Measurements from ENCODE around the gene CCDC159. TPM values are rescaled to one million over a fixed set of nuclear protein-coding genes. Genes with fewer than 3 reads are reported as not detected.
"Not testable (repeated sequence)": the region's sequence is repeated elsewhere in the genome, so short reads cannot be mapped to it uniquely, and the experiment has no call there.

The CCDC159 gene
- total and polyA plus RNA-seq, 3 donors from 2014 or later = 41.3 to 99.0 (median 59.8) TPM

GRCh38 chr19:11332822-11333221 is 13.5 kb upstream of the CCDC159 start:
- Histone ChIP-seq H3K4me3 (no peak overlapping the region), H3K9me3 (no peaks in the 10 kb centered on the region), H3K36me3 (ENCODE audit: low read depth, missing control alignments) (no peaks in the 10 kb centered on the region), H3K27ac (no peak overlapping the region), H3K4me1 (no peaks in the 10 kb centered on the region), H3K27me3 (no peaks in the 10 kb centered on the region)
- WGBS, 2 donors = 88 to 94% methylated on average over 5 of the region's 5 CpGs
- no peak for DNase-seq
- intact Hi-C loops (cut with DNase I; ENCODE audit: low total_unique reads) = no loop called here
- TF ChIP-seq, protein P1, sequence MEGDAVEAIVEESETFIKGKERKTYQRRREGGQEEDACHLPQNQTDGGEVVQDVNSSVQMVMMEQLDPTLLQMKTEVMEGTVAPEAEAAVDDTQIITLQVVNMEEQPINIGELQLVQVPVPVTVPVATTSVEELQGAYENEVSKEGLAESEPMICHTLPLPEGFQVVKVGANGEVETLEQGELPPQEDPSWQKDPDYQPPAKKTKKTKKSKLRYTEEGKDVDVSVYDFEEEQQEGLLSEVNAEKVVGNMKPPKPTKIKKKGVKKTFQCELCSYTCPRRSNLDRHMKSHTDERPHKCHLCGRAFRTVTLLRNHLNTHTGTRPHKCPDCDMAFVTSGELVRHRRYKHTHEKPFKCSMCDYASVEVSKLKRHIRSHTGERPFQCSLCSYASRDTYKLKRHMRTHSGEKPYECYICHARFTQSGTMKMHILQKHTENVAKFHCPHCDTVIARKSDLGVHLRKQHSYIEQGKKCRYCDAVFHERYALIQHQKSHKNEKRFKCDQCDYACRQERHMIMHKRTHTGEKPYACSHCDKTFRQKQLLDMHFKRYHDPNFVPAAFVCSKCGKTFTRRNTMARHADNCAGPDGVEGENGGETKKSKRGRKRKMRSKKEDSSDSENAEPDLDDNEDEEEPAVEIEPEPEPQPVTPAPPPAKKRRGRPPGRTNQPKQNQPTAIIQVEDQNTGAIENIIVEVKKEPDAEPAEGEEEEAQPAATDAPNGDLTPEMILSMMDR (IDR thresholded peaks at IDR 0.05) = no peak
- no peak for TF ChIP-seq POLR2A (IDR thresholded peaks at IDR 0.05)

DNA sequence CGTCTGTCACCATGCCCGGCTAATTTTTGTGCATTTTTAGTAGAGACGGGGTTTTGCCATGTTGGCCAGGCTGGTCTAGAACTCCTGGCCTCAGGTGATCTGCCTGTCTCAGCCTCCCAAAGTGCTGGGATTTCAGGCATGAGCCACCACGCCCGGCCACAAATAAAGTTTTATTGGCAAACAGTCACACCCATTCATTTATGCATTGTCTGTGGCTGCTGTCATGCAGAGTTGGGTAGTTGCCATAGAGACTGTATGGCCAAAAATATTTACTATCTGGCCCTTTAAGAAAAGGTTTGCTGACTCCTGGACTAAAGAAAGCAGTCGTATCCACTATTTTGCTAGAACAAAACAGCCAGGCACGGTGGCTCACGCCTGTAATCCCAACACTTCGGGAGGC is 12.5 kb upstream of the CCDC159 start:
- H3K36me3 ChIP-seq (ENCODE audit: low read depth, missing control alignments); intact Hi-C loops (cut with DNase I; ENCODE audit: low total_unique reads); H3K4me1 ChIP-seq; H3K27me3 ChIP-seq; H3K4me3 ChIP-seq; H3K9me3 ChIP-seq; DNase-seq; H3K27ac ChIP-seq: not testable (repeated sequence)
- WGBS, 2 donors = 88 to 92% methylated on average over 9 of the region's 9 CpGs

GRCh38 chr19:11335449-11336146 is 10.7 kb upstream of the CCDC159 start:
- Histone ChIP-seq H3K27ac (no peak overlapping the region), H3K9me3 (no peaks in the 10 kb centered on the region), H3K4me3 (no peak overlapping the region), H3K27me3 (no peaks in the 10 kb centered on the region), H3K4me1 (peaks cover 13% of the 10 kb centered on the region), H3K36me3 (ENCODE audit: low read depth, missing control alignments) (no peaks in the 10 kb centered on the region)
- DNase-seq = no peak
- intact Hi-C loops (cut with DNase I; ENCODE audit: low total_unique reads) = no loop called here
- WGBS, 2 donors = 91 to 96% methylated on average over 8 to 17 of the region's 17 CpGs
- TF ChIP-seq POLR2A (IDR thresholded peaks at IDR 0.05) = no peak
- TF ChIP-seq, protein P1 (IDR thresholded peaks at IDR 0.05) = no peak

- WGBS, 2 donors = 72 to 79% methylated on average over 7 to 14 of the region's 14 CpGs
- no peaks in the 10 kb centered on the region for H3K27me3 ChIP-seq
- H3K4me3 ChIP-seq = no peak overlapping the region
- H3K9me3 ChIP-seq = no peaks in the 10 kb centered on the region
- H3K27ac ChIP-seq = no peak overlapping the region
- no peaks in the 10 kb centered on the region for H3K36me3 ChIP-seq (ENCODE audit: low read depth, missing control alignments)
- intact Hi-C loops (cut with DNase I; ENCODE audit: low total_unique reads) = no loop called here
- no peak for DNase-seq
- no peak for TF ChIP-seq POLR2A (IDR thresholded peaks at IDR 0.05)
- TF ChIP-seq, protein P1 (IDR thresholded peaks at IDR 0.05) = no peak
- peaks cover 13% of the 10 kb centered on the region for H3K4me1 ChIP-seq
These were observed 9.2 kb upstream of the CCDC159 start for GRCh38 chr19:11337080-11337479.

DNA sequence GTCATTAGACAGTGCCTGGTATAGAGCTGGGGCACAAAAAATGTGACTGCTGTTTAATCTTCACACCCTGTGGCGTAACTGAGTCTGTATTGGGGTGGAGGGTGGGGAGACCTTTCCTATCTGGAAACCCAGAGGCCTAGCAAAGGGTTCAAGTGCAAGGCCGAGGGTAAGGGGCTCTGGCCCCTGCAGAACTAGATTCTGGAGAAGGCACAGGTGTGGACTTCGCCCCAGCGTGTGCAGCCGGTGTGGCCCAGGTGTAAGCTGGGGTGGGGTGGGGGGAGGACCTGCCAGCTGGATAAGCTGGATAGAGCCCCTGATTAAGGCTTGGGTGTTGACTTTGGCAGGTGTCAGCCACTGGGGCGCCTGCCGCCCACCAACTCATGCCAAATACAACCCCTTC is 8.2 kb upstream of the CCDC159 start:
- Histone ChIP-seq H3K36me3 (ENCODE audit: low read depth, missing control alignments) (no peaks in the 10 kb centered on the region), H3K27me3 (no peaks in the 10 kb centered on the region), H3K9me3 (no peaks in the 10 kb centered on the region), H3K4me3 (no peak overlapping the region), H3K27ac (no peak overlapping the region), H3K4me1 (peaks cover 13% of the 10 kb centered on the region)
- 88 to 89% methylated on average over 7 of the region's 7 CpGs for WGBS, 2 donors
- no peak for TF ChIP-seq POLR2A (IDR thresholded peaks at IDR 0.05)
- TF ChIP-seq, protein P1 (IDR thresholded peaks at IDR 0.05) = no peak
- no peak for DNase-seq
- intact Hi-C loops (cut with DNase I; ENCODE audit: low total_unique reads) = no loop called here

All from testis (tissue), 3 donors.